ENCODE data around the gene PRIM2.
"Not testable (repeated sequence)": the region's sequence is repeated elsewhere in the genome, so short reads cannot be mapped to it uniquely, and the experiment has no call there.

DNA sequence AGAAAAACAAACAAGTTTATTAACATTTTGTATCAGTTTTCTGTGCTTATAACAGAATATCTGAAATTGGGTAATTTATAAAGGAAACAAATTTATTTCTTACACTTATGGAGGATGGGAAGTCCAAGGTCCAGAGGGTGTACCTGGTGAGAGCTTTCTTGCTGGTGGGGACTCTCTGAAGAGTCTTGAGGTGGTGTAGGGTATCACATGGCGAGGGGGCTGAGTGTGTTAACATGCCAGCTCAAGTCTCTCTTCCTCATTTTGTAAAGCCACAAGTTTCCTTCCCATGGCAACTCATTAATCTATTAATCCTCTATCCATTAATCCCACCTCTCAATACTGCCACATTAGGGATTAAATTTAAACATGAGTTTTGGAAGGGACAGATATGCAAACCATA, 212.3 kb downstream of the PRIM2 start:
- TF ChIP-seq, protein P1, sequence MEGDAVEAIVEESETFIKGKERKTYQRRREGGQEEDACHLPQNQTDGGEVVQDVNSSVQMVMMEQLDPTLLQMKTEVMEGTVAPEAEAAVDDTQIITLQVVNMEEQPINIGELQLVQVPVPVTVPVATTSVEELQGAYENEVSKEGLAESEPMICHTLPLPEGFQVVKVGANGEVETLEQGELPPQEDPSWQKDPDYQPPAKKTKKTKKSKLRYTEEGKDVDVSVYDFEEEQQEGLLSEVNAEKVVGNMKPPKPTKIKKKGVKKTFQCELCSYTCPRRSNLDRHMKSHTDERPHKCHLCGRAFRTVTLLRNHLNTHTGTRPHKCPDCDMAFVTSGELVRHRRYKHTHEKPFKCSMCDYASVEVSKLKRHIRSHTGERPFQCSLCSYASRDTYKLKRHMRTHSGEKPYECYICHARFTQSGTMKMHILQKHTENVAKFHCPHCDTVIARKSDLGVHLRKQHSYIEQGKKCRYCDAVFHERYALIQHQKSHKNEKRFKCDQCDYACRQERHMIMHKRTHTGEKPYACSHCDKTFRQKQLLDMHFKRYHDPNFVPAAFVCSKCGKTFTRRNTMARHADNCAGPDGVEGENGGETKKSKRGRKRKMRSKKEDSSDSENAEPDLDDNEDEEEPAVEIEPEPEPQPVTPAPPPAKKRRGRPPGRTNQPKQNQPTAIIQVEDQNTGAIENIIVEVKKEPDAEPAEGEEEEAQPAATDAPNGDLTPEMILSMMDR (conservative IDR thresholded peaks at IDR 0.05 in 1 of 2, IDR thresholded peaks at IDR 0.05 in 1 of 2; ENCODE audit: low read depth in 1 of 2, low read length in 2 of 2): not testable (repeated sequence)
- not testable (repeated sequence) for TF ChIP-seq EZH2 (IDR thresholded peaks at IDR 0.05; ENCODE audit: low read length, missing control alignments)

Data from fibroblast of lung (primary cell).